ENCODE data around the gene MAP1LC3A. TPM values are rescaled to one million over a fixed set of nuclear protein-coding genes. Genes with fewer than 3 reads are reported as not detected.

Gene MAP1LC3A
- total RNA-seq, 2 donors from 2014 or later: 22.4 to 37.6 TPM

- Histone ChIP-seq H3K27me3 (no peaks in the 10 kb centered on the region), H3K27ac (no peak overlapping the region), H3K9me3 (no peaks in the 10 kb centered on the region), H3K4me1 (no peaks in the 10 kb centered on the region), H3K4me3 (no peak overlapping the region), H3K36me3 (replicated peaks in 1 of 2; ENCODE audit: insufficient read depth in 1 of 2, low read depth in 2 of 2) (no peaks in the 10 kb centered on the region)
- DNase-seq: no peak
- ATAC-seq: no peak
- intact Hi-C loops (cut with DNase I): no loop called here
- 59 to 63% methylated on average over 3 of the region's 3 CpGs for WGBS, 2 donors
- TF ChIP-seq POLR2A (IDR thresholded peaks at IDR 0.05): no peak
- no peak for TF ChIP-seq CTCF (IDR thresholded peaks at IDR 0.05)
These were observed 12.4 kb downstream of the MAP1LC3A start for GRCh38 chr20:34570859-34571306.

GRCh38 chr20:34571753-34572152 lies 13.2 kb downstream of the MAP1LC3A start:
- no peaks in the 10 kb centered on the region for H3K36me3 ChIP-seq (replicated peaks in 1 of 2; ENCODE audit: insufficient read depth in 1 of 2, low read depth in 2 of 2)
- H3K27me3 ChIP-seq: no peaks in the 10 kb centered on the region
- no peaks in the 10 kb centered on the region for H3K9me3 ChIP-seq
- WGBS, 2 donors: 80 to 94% methylated on average over 5 of the region's 5 CpGs
- ATAC-seq (no peak), DNase-seq (no peak)
- TF ChIP-seq CTCF (IDR thresholded peaks at IDR 0.05) (no peak), POLR2A (IDR thresholded peaks at IDR 0.05) (no peak)
- no peaks in the 10 kb centered on the region for H3K4me1 ChIP-seq
- intact Hi-C loops (cut with DNase I): no loop called here
- H3K27ac ChIP-seq: no peak overlapping the region
- H3K4me3 ChIP-seq: no peak overlapping the region

- Histone ChIP-seq H3K4me3 (no peak overlapping the region), H3K9me3 (no peaks in the 10 kb centered on the region), H3K27me3 (no peaks in the 10 kb centered on the region), H3K36me3 (replicated peaks in 1 of 2; ENCODE audit: insufficient read depth in 1 of 2, low read depth in 2 of 2) (no peaks in the 10 kb centered on the region), H3K4me1 (no peaks in the 10 kb centered on the region), H3K27ac (no peak overlapping the region)
- WGBS, 2 donors: 93 to 100% methylated on average over 5 to 7 of the region's 7 CpGs
- ATAC-seq (no peak), DNase-seq (no peak)
- intact Hi-C loops (cut with DNase I): no loop called here
- TF ChIP-seq POLR2A (IDR thresholded peaks at IDR 0.05): no peak
- no peak for TF ChIP-seq CTCF (IDR thresholded peaks at IDR 0.05)
These were observed 15.2 kb downstream of the MAP1LC3A start for GRCh38 chr20:34573541-34574300.

GRCh38 chr20:34574426-34574825 lies 15.9 kb downstream of the MAP1LC3A start:
- ATAC-seq: no peak
- no peak for DNase-seq
- TF ChIP-seq POLR2A (IDR thresholded peaks at IDR 0.05) (no peak), CTCF (IDR thresholded peaks at IDR 0.05) (no peak)
- Histone ChIP-seq H3K27me3 (no peaks in the 10 kb centered on the region), H3K4me3 (no peak overlapping the region), H3K27ac (no peak overlapping the region), H3K4me1 (no peaks in the 10 kb centered on the region), H3K36me3 (replicated peaks in 1 of 2; ENCODE audit: insufficient read depth in 1 of 2, low read depth in 2 of 2) (no peaks in the 10 kb centered on the region), H3K9me3 (no peaks in the 10 kb centered on the region)
- intact Hi-C loops (cut with DNase I): no loop called here
- 93 to 99% methylated on average over 5 of the region's 5 CpGs for WGBS, 2 donors

GRCh38 chr20:34574861-34575260 lies 16.3 kb downstream of the MAP1LC3A start:
- intact Hi-C loops (cut with DNase I): no loop called here
- DNase-seq (no peak), ATAC-seq (no peak)
- Histone ChIP-seq H3K4me3 (no peak overlapping the region), H3K36me3 (replicated peaks in 1 of 2; ENCODE audit: insufficient read depth in 1 of 2, low read depth in 2 of 2) (no peaks in the 10 kb centered on the region), H3K9me3 (no peaks in the 10 kb centered on the region), H3K27ac (no peak overlapping the region), H3K27me3 (no peaks in the 10 kb centered on the region), H3K4me1 (no peaks in the 10 kb centered on the region)
- 78 to 84% methylated on average over 6 of the region's 6 CpGs for WGBS, 2 donors
- TF ChIP-seq POLR2A (IDR thresholded peaks at IDR 0.05) (no peak), CTCF (IDR thresholded peaks at IDR 0.05) (no peak)

Data from body of pancreas (tissue), 4 donors.